SK-N-SH (cell line): ENCODE measurements around the gene DNAH5. TPM values are rescaled to one million over a fixed set of nuclear protein-coding genes. Genes with fewer than 3 reads are reported as not detected.

Experiments used
- CTCF ChIA-PET: fragments of 300-600, 350-600 bp; formaldehyde crosslinking; extraction: SDS; loops from one replicate; lab custom pipeline; 2021; lab: Yijun Ruan, JAX
- POLR2A ChIA-PET: fragments of 350-600 bp; sonication (Branson Sonifier 250); formaldehyde crosslinking; extraction: SDS; loops from one replicate; lab custom pipeline; 2020; ENCODE audit warnings: antibody characterized with exemption, inconsistent platforms; lab: Yijun Ruan, JAX
- DNase-seq: peaks from one replicate; pipeline ENCODE4 v3.0.0; 2012
- H2AFZ ChIP-seq: fragments of 200-600 bp; sonication (generic); 2 replicates; pipeline ENCODE4 v1.8.1; 2016; ENCODE audit warnings: antibody characterized with exemption, mild to moderate bottlenecking, low read depth
- H3F3A ChIP-seq: fragments of 200-600 bp; sonication (generic); replicated peaks from 2 replicates; pipeline ENCODE3; 2016; ENCODE audit warnings: antibody characterized with exemption, mild to moderate bottlenecking; ENCODE audit not compliant: insufficient read depth
- H3K27ac ChIP-seq, 2 experiments: fragments of 200-500 bp in 1 of 2; fragments of 200-600 bp in 1 of 2; sonication (Bioruptor generic) in 1 of 2; sonication (generic), shearing (Covaris generic) in 1 of 2; 2 replicates each; pipeline versions ENCODE4 v1.5.1 to v1.6.1; 2014 to 2016; ENCODE audit warnings: low read depth in 2 of 2, inconsistent platforms in 1 of 2, low read length in 1 of 2, mild to moderate bottlenecking in 1 of 2, mixed read lengths in 1 of 2
- H3K27me3 ChIP-seq: fragments of 200-600 bp; sonication (generic), shearing (Covaris generic); 2 replicates; pipeline ENCODE4 v1.6.1; 2016; ENCODE audit warnings: mixed run types; ENCODE audit not compliant: insufficient read depth
- H3K36me3 ChIP-seq, 2 experiments: fragments of 200-500 bp in 1 of 2; fragments of 200-600 bp in 1 of 2; sonication (Bioruptor generic) in 1 of 2; sonication (generic) in 1 of 2; replicated peaks in 1 of 2; 2 replicates each; pipeline versions ENCODE3 to v1.5.1; 2014 to 2016; ENCODE audit warnings: low read length in 1 of 2, mild to moderate bottlenecking in 1 of 2; ENCODE audit not compliant: insufficient read depth in 2 of 2, control insufficient read depth in 1 of 2
- H3K4me1 ChIP-seq, 2 experiments: fragments of 200-500 bp in 1 of 2; fragments of 200-600 bp in 1 of 2; sonication (Bioruptor generic) in 1 of 2; sonication (generic), shearing (Covaris generic) in 1 of 2; 2 replicates each; pipeline versions ENCODE4 v1.5.1 to v1.6.1; 2014 to 2016; ENCODE audit warnings: low read depth in 1 of 2, low read length in 1 of 2, mixed run types in 1 of 2; ENCODE audit not compliant: insufficient read depth in 2 of 2, control insufficient read depth in 1 of 2
- H3K4me2 ChIP-seq: fragments of 200-600 bp; sonication (generic), shearing (Covaris generic); 2 replicates; pipeline ENCODE4 v1.6.1; 2017; ENCODE audit warnings: mixed run types
- H3K4me3 ChIP-seq, 2 experiments: fragments of 200-500 bp in 1 of 2; fragments of 200-600 bp in 1 of 2; sonication (Bioruptor generic) in 1 of 2; sonication (generic), shearing (Covaris generic) in 1 of 2; 2 replicates each; pipeline versions ENCODE4 v1.5.1 to v1.8.1; 2014 to 2016; ENCODE audit warnings: low read depth in 2 of 2, inconsistent platforms in 1 of 2, low read length in 1 of 2, mild to moderate bottlenecking in 1 of 2, mixed read lengths in 1 of 2, moderate library complexity in 1 of 2
- H3K79me2 ChIP-seq: fragments of 200-600 bp; sonication (generic); 2 replicates; pipeline ENCODE4 v1.8.1; 2017; ENCODE audit warnings: mild to moderate bottlenecking; ENCODE audit not compliant: insufficient read depth
- H3K9ac ChIP-seq: fragments of 200-600 bp; sonication (generic); 2 replicates; pipeline ENCODE4 v1.6.1; 2017; ENCODE audit warnings: mixed run types
- H3K9me2 ChIP-seq: fragments of 200-600 bp; sonication (generic); 2 replicates; pipeline ENCODE4 v1.6.1; 2017; ENCODE audit warnings: mixed run types
- H3K9me3 ChIP-seq: fragments of 200-600 bp; sonication (generic); 2 replicates; pipeline ENCODE4 v1.6.1; 2017; ENCODE audit warnings: mixed run types, mild to moderate bottlenecking, moderate library complexity
- H4K20me1 ChIP-seq: fragments of 200-600 bp; sonication (generic); 2 replicates; pipeline ENCODE4 v1.6.1; 2017; ENCODE audit warnings: mild to moderate bottlenecking, mixed run types; ENCODE audit not compliant: insufficient read depth
- CHD2 ChIP-seq: fragments of 150-350 bp; IDR thresholded peaks from 2 replicates; pipeline ENCODE4 v1.6.1; 2018; ENCODE audit warnings: low read length; ENCODE audit not compliant: partially characterized antibody
- CTCF ChIP-seq: fragments of 200-600 bp; sonication (generic); IDR thresholded peaks from 2 replicates; pipeline ENCODE4 v1.6.1; 2017; ENCODE audit warnings: antibody characterized with exemption, mild to moderate bottlenecking, moderate library complexity
- ELF1 ChIP-seq: IDR thresholded peaks from 2 replicates; pipeline ENCODE4 v1.4.0; 2012
- EZH2phosphoT487 ChIP-seq: fragments of 200-600 bp; sonication (generic); IDR thresholded peaks from 2 replicates; pipeline ENCODE4 v1.6.1; 2017; ENCODE audit warnings: low read depth, mixed run types, mild to moderate bottlenecking, antibody characterized with exemption, moderate library complexity, borderline replicate concordance
- FOXJ3 ChIP-seq: sonication (generic); formaldehyde crosslinking; IDR thresholded peaks from 2 replicates; pipeline ENCODE4 v1.5.1; 2020; ENCODE audit warnings: mild to moderate bottlenecking, missing genetic modification reagents
- GABPA ChIP-seq: IDR thresholded peaks from 2 replicates; pipeline ENCODE4 v1.4.0; 2012; ENCODE audit warnings: low read depth, mild to moderate bottlenecking
- GATA2 ChIP-seq: sonication (generic); formaldehyde crosslinking; IDR thresholded peaks from 2 replicates; pipeline ENCODE4 v1.5.0; 2020; ENCODE audit warnings: mild to moderate bottlenecking, missing genetic modification reagents
- IRF3 ChIP-seq: fragments of 150-350 bp; IDR thresholded peaks from 2 replicates; pipeline ENCODE4 v1.6.1; 2016; ENCODE audit warnings: mild to moderate bottlenecking, low read depth, low read length
- JUND ChIP-seq: IDR thresholded peaks from 2 replicates; pipeline ENCODE4 v1.4.0; 2012
- MXI1 ChIP-seq: IDR thresholded peaks from 2 replicates; pipeline ENCODE4 v1.6.1; 2012; ENCODE audit warnings: mild to moderate bottlenecking, low read depth, low read length, improper control_type of control experiment
- NRF1 ChIP-seq: IDR thresholded peaks from 2 replicates; pipeline ENCODE4 v1.6.1; 2012; ENCODE audit warnings: low read depth, mild to moderate bottlenecking, low read length
- POLR2AphosphoS5 ChIP-seq: IDR thresholded peaks from 2 replicates; pipeline ENCODE4 v1.6.1; 2012; ENCODE audit warnings: low read depth, low read length
- RAD21 ChIP-seq: IDR thresholded peaks from 2 replicates; pipeline ENCODE4 v1.6.1; 2012; ENCODE audit warnings: mild to moderate bottlenecking, low read length
- RFX5 ChIP-seq: IDR thresholded peaks from 2 replicates; pipeline ENCODE4 v1.6.1; 2012; ENCODE audit warnings: mild to moderate bottlenecking, improper control_type of control experiment, low read length
- RXRA ChIP-seq: IDR thresholded peaks from 2 replicates; pipeline ENCODE4 v1.4.0; 2012; ENCODE audit warnings: low read depth, mild to moderate bottlenecking, borderline replicate concordance
- SIN3A ChIP-seq: IDR thresholded peaks from 2 replicates; pipeline ENCODE4 v1.6.1; 2012; ENCODE audit warnings: low read depth, mild to moderate bottlenecking, low read length, moderate library complexity, borderline replicate concordance
- TAF1 ChIP-seq: IDR thresholded peaks from 2 replicates; pipeline ENCODE4 v1.6.1; 2012; ENCODE audit warnings: low read depth, mild to moderate bottlenecking, low read length, moderate library complexity, borderline replicate concordance
- YY1 ChIP-seq: IDR thresholded peaks from 2 replicates; pipeline ENCODE4 v1.4.0; 2012; ENCODE audit warnings: low read depth, mild to moderate bottlenecking
- ZBTB33 ChIP-seq: IDR thresholded peaks from 2 replicates; pipeline ENCODE4 v1.4.0; 2012; ENCODE audit warnings: low read depth, borderline replicate concordance
- WGBS: methylation state at CpG from one replicate; pipeline ENCODE4 v1.1.6; 2017; ENCODE audit warnings: low lambda C conversion rate; 5-methylcytosine and 5-hydroxymethylcytosine counted together
- polyA plus RNA-seq, 3 experiments: library from polyadenylated mRNA; depleted of rRNA; stranded (reverse); fragments of >200 nt; gene quantifications; 2 replicates each; pipeline ENCODE4 v1.2.3, GENCODE V29; 2012

The DNAH5 gene
- polyA plus RNA-seq, 1 of the 3 experiments (the other 2 are of a cell fraction): 0.74 TPM

GRCh38 chr5:13945271-13945670 lies 783 bp upstream of the DNAH5 start:
- no peak for DNase-seq
- Histone ChIP-seq H3K9me3 (no peaks in the 10 kb centered on the region), H3K4me3 (no peak overlapping the region), H3K36me3 (no peaks in the 10 kb centered on the region), H4K20me1 (no peaks in the 10 kb centered on the region), H3K27ac (no peak overlapping the region), H3F3A (no peaks in the 10 kb centered on the region), H2AFZ (no peak overlapping the region), H3K9ac (no peak overlapping the region), H3K4me1 (no peaks in the 10 kb centered on the region), H3K9me2 (no peaks in the 10 kb centered on the region), H3K27me3 (peaks cover 4% of the 10 kb centered on the region; the same call in 1 of the 2 replicates), H3K4me2 (no peak overlapping the region), H3K79me2 (no peaks in the 10 kb centered on the region)
- WGBS: 90% methylated on average over 3 of the region's 3 CpGs
- CTCF ChIA-PET: no interaction called here
- no peak for TF ChIP-seq RXRA
- no peak for TF ChIP-seq ZBTB33
- TF ChIP-seq FOXJ3 (CRISPR knock-in tag): no peak
- TF ChIP-seq CHD2: no peak
- no peak for TF ChIP-seq JUND
- no peak for TF ChIP-seq SIN3A
- TF ChIP-seq CTCF: no peak
- TF ChIP-seq RFX5: no peak
- no peak for TF ChIP-seq RAD21
- TF ChIP-seq TAF1: no peak
- no peak for TF ChIP-seq GABPA
- TF ChIP-seq YY1: no peak
- no peak for TF ChIP-seq GATA2 (CRISPR knock-in tag)
- TF ChIP-seq IRF3: no peak
- POLR2A ChIA-PET: no interaction called here

GRCh38 chr5:13943676-13944075 lies 812 bp downstream of the DNAH5 start:
- Histone ChIP-seq H3K27ac (no peak overlapping the region), H3K9ac (no peak overlapping the region), H3K4me3 (no peak overlapping the region), H4K20me1 (no peaks in the 10 kb centered on the region), H3K36me3 (no peaks in the 10 kb centered on the region), H3K9me2 (no peaks in the 10 kb centered on the region), H3K27me3 (peaks cover 16% of the 10 kb centered on the region; the same call in 1 of the 2 replicates), H2AFZ (no peak overlapping the region), H3K4me1 (no peaks in the 10 kb centered on the region), H3K79me2 (no peaks in the 10 kb centered on the region), H3K4me2 (no peak overlapping the region), H3F3A (no peaks in the 10 kb centered on the region), H3K9me3 (no peaks in the 10 kb centered on the region)
- DNase-seq: no peak
- ChIA-PET CTCF (interaction anchor here (2.8 kb wide), 1 partner anchor 13 kb away, joined by 7 read pairs; no protein-coding TSS in a partner anchor), POLR2A (no interaction called here)
- TF ChIP-seq ELF1 (no peak), YY1 (no peak), EZH2phosphoT487 (no peak), CHD2 (no peak), NRF1 (no peak), POLR2AphosphoS5 (no peak), TAF1 (no peak), RXRA (no peak), MXI1 (no peak)
- WGBS: 8% methylated on average over 1 of the region's 1 CpG
